IMR-90 (cell line): ENCODE results near the gene RPS27. TPM values are rescaled to one million over a fixed set of nuclear protein-coding genes. Genes with fewer than 3 reads are reported as not detected.
A peak's percentile ranks its signal among the peaks of the same experiment; 100 is the strongest.

Source experiments
- ATAC-seq: fragments of 200-7000 bp; cut with Tn5 transposase; 2 replicates; pipeline ENCODE4 v1.9.1; 2020; ENCODE audit warnings: low read depth, mild to moderate bottlenecking, moderate library complexity
- BruUV-seq: library from RNA; stranded (reverse); fragments of 400-500 nt; replicated peaks from 2 replicates; lab custom pipeline; 2021; lab: Mats Ljungman, UMichigan
- CTCF ChIA-PET: fragments of 300-600 bp; formaldehyde crosslinking; extraction: SDS; loops from one replicate; lab custom pipeline; 2021; ENCODE audit warnings: antibody characterized with exemption; lab: Yijun Ruan, JAX
- POLR2A ChIA-PET: fragments of 300-600 bp; sonication (Branson Sonifier 250); formaldehyde crosslinking; loops from one replicate; lab custom pipeline; 2022; ENCODE audit warnings: antibody characterized with exemption; ENCODE audit not compliant: unreplicated experiment; lab: Charles Lee
- DNase-seq: peaks from one replicate; pipeline ENCODE4 v3.0.0; 2013
- H2AFZ ChIP-seq: replicated peaks from 2 replicates; pipeline ENCODE3; 2013; ENCODE audit warnings: low read length, mild to moderate bottlenecking; ENCODE audit not compliant: poor library complexity
- H2AK5ac ChIP-seq: 2 replicates; pipeline ENCODE4 v1.6.1; 2013; ENCODE audit warnings: low read depth, low read length, inconsistent platforms
- H2AK9ac ChIP-seq: replicated peaks from 2 replicates; pipeline ENCODE3; 2013; ENCODE audit warnings: mild to moderate bottlenecking, low read depth, low read length, moderate library complexity; ENCODE audit not compliant: poor library complexity
- H2BK120ac ChIP-seq: 2 replicates; pipeline ENCODE4 v1.6.1; 2013; ENCODE audit warnings: low read depth, low read length, inconsistent platforms
- H2BK15ac ChIP-seq: 3 replicates; pipeline ENCODE4 v1.6.1; 2013; ENCODE audit warnings: low read depth, low read length, inconsistent platforms
- H2BK20ac ChIP-seq: 2 replicates; pipeline ENCODE4 v1.6.1; 2013; ENCODE audit warnings: low read depth, mild to moderate bottlenecking, inconsistent platforms, low read length, moderate library complexity
- H2BK5ac ChIP-seq: 2 replicates; pipeline ENCODE4 v1.6.1; 2013; ENCODE audit warnings: mild to moderate bottlenecking, low read depth, low read length, inconsistent platforms; ENCODE audit not compliant: poor library complexity, severe bottlenecking
- H3K14ac ChIP-seq: replicated peaks from 2 replicates; pipeline ENCODE4 v1.6.1; 2013; ENCODE audit warnings: low read depth, low read length, inconsistent platforms
- H3K18ac ChIP-seq: 2 replicates; pipeline ENCODE4 v1.6.1; 2013; ENCODE audit warnings: low read depth, low read length, control low read depth
- H3K23ac ChIP-seq: 2 replicates; pipeline ENCODE4 v1.6.1; 2013; ENCODE audit warnings: low read depth, low read length, inconsistent platforms
- H3K27ac ChIP-seq: 2 replicates; pipeline ENCODE4 v1.5.1; 2013; ENCODE audit warnings: mild to moderate bottlenecking, control low read depth, low read length; ENCODE audit not compliant: insufficient read depth
- H3K27me3 ChIP-seq: 2 replicates; pipeline ENCODE4 v1.6.1; 2013; ENCODE audit warnings: low read length; ENCODE audit not compliant: control insufficient read depth, insufficient read depth
- H3K36me3 ChIP-seq: 2 replicates; pipeline ENCODE4 v1.6.1; 2013; ENCODE audit warnings: low read length, mixed read lengths; ENCODE audit not compliant: control insufficient read depth, insufficient read depth
- H3K4ac ChIP-seq: 2 replicates; pipeline ENCODE4 v1.6.1; 2013; ENCODE audit warnings: low read depth, low read length, inconsistent platforms
- H3K4me1 ChIP-seq: 2 replicates; pipeline ENCODE4 v1.6.1; 2013; ENCODE audit warnings: low read length, mixed read lengths; ENCODE audit not compliant: control insufficient read depth, insufficient read depth
- H3K4me2 ChIP-seq: 2 replicates; pipeline ENCODE4 v1.6.1; 2013; ENCODE audit warnings: low read depth, mild to moderate bottlenecking, control low read depth, low read length, moderate library complexity
- H3K4me3 ChIP-seq: 2 replicates; pipeline ENCODE4 v1.5.1; 2013; ENCODE audit warnings: low read depth, mild to moderate bottlenecking, control low read depth, low read length, moderate library complexity; ENCODE audit not compliant: insufficient read depth
- H3K56ac ChIP-seq: 2 replicates; pipeline ENCODE4 v1.6.1; 2013; ENCODE audit warnings: low read length, inconsistent platforms; ENCODE audit not compliant: insufficient read depth; ENCODE audit errors: extremely low read depth
- H3K79me1 ChIP-seq, 2 experiments: 2 replicates each; pipeline ENCODE4 v1.6.1; 2013; ENCODE audit warnings: low read length in 2 of 2, inconsistent platforms in 1 of 2, low read depth in 1 of 2
- H3K9ac ChIP-seq: 2 replicates; pipeline ENCODE4 v1.6.1; 2013; ENCODE audit warnings: low read depth, low read length, control low read depth
- H3K9me1 ChIP-seq: 2 replicates; pipeline ENCODE4 v1.6.1; 2013; ENCODE audit warnings: low read length, inconsistent platforms; ENCODE audit not compliant: insufficient read depth
- H3K9me3 ChIP-seq: 2 replicates; pipeline ENCODE4 v1.6.1; 2013; ENCODE audit warnings: low read length; ENCODE audit not compliant: control insufficient read depth, insufficient read depth
- H4K20me1 ChIP-seq: 2 replicates; pipeline ENCODE4 v1.6.1; 2013; ENCODE audit warnings: low read length, inconsistent platforms; ENCODE audit not compliant: insufficient read depth
- H4K5ac ChIP-seq: 2 replicates; pipeline ENCODE4 v1.6.1; 2013; ENCODE audit warnings: mild to moderate bottlenecking, low read depth, low read length, control low read depth
- H4K8ac ChIP-seq, 2 experiments: 2 replicates each; pipeline ENCODE4 v1.6.1; 2013; ENCODE audit warnings: low read depth in 2 of 2, low read length in 2 of 2, control low read depth in 1 of 2, inconsistent platforms in 1 of 2
- H4K91ac ChIP-seq: 2 replicates; pipeline ENCODE4 v1.6.1; 2013; ENCODE audit warnings: low read depth, low read length, inconsistent platforms; ENCODE audit not compliant: insufficient read depth
- BHLHE40 ChIP-seq: fragments of 150-350 bp; IDR thresholded peaks from 2 replicates; pipeline ENCODE4 v1.6.1; 2016; ENCODE audit warnings: mild to moderate bottlenecking, low read depth, low read length
- FOS ChIP-seq: fragments of 150-350 bp; IDR thresholded peaks from 2 replicates; pipeline ENCODE4 v1.6.1; 2016; ENCODE audit warnings: low read depth, low read length
- MAZ ChIP-seq: IDR thresholded peaks from 2 replicates; pipeline ENCODE4 v1.6.1; 2012; ENCODE audit warnings: low read depth, mild to moderate bottlenecking, low read length, improper control_type of control experiment, moderate library complexity, borderline replicate concordance
- NFE2L2 ChIP-seq: fragments of 150-350 bp; IDR thresholded peaks from 2 replicates; pipeline ENCODE4 v1.6.1; 2016; ENCODE audit warnings: low read depth, mild to moderate bottlenecking, low read length
- RFX5 ChIP-seq: IDR thresholded peaks from 2 replicates; pipeline ENCODE4 v1.8.0; 2012; ENCODE audit warnings: low read depth, mild to moderate bottlenecking, low read length, moderate library complexity
- USF2 ChIP-seq: fragments of 150-350 bp; IDR thresholded peaks from 2 replicates; pipeline ENCODE4 v1.6.1; 2017; ENCODE audit warnings: mild to moderate bottlenecking, antibody characterized with exemption, low read length, low read depth
- WGBS, 2 experiments: methylation state at CpG; one replicate each; pipeline versions ENCODE4 v1.1.5 to v1.1.7; 2013; ENCODE audit warnings: missing lambda C conversion rate in 2 of 2; ENCODE audit not compliant: insufficient read length in 1 of 2; ENCODE audit errors: extremely low coverage in 2 of 2; 5-methylcytosine and 5-hydroxymethylcytosine counted together
- dilution Hi-C: fragments of 300-500 bp; cut with HindIII; formaldehyde crosslinking; loops from one replicate; pipeline ENCODE4 v1.14.3; 2018; ENCODE audit warnings: low sequenced_read_pairs; ENCODE audit not compliant: unreplicated experiment
- in situ Hi-C: fragments of 300-500 bp; cut with MboI; formaldehyde crosslinking; loops from 3 replicates; pipeline ENCODE4 v1.14.3; 2019; ENCODE audit warnings: low sequenced_read_pairs, inconsistent platforms, mixed read lengths
- intact Hi-C: fragments of 100-400 bp; cut with micrococcal nuclease; formaldehyde crosslinking; loops from 2 replicates; pipeline ENCODE4 v1.10.0; 2022
- polyA plus RNA-seq, 3 experiments: library from polyadenylated mRNA; depleted of rRNA; stranded (reverse); fragments of >200 nt; gene quantifications; 2 replicates each; pipeline ENCODE4 v1.2.3, GENCODE V29; 2012; ENCODE audit warnings: low replicate concordance in 1 of 3
- total RNA-seq: library from RNA; depleted of rRNA; stranded (reverse); fragments of >200 nt; gene quantifications from 2 replicates; pipeline ENCODE4 v1.2.3, GENCODE V29; 2012

Gene RPS27
- total and polyA plus RNA-seq, 2 of the 4 experiments (the other 2 are of a cell fraction), result 320 to 6,236 TPM

GRCh38 chr1:153962088-153963029 is 28.2 kb upstream of the RPS27 start:
- Histone ChIP-seq H2BK5ac (peak overlapping the region; percentile 92), H3K4ac (peak overlapping the region; percentile 96), H4K91ac (peak overlapping the region; percentile 81), H3K9ac (peak overlapping the region; percentile 92), H2AK9ac (peak overlapping the region; percentile 99), H3K79me1 (peaks cover 9 to 63% of the 10 kb centered on the region in 2 experiments), H2BK120ac (peak overlapping the region; percentile 72), H3K9me3 (no peaks in the 10 kb centered on the region), H2BK20ac (peak overlapping the region; percentile 30; the same call in 1 of the 2 replicates), H3K56ac (peak overlapping the region; percentile 62; the same call in 1 of the 2 replicates), H3K4me3 (peak overlapping the region; percentile 76), H3K36me3 (peaks cover 13% of the 10 kb centered on the region; the same call in 1 of the 2 replicates), H4K20me1 (peaks cover 12% of the 10 kb centered on the region), H3K14ac (peak overlapping the region; percentile 97), H3K4me1 (peaks cover 7% of the 10 kb centered on the region), H3K18ac (peak overlapping the region; percentile 64), H3K9me1 (peaks cover 13% of the 10 kb centered on the region; the same call in 1 of the 2 replicates), H3K4me2 (peak overlapping the region; percentile 92), H3K27ac (peak overlapping the region; percentile 92), H2AK5ac (peak overlapping the region; percentile 96), H3K27me3 (no peaks in the 10 kb centered on the region), H3K23ac (peak overlapping the region; percentile 98), H2AFZ (peak overlapping the region; percentile 98), H4K5ac (peak overlapping the region; percentile 78), H4K8ac (peak overlapping the region; percentile 70 to 92; a peak in 3 of 4 replicates), H2BK15ac (no peak overlapping the region)
- ChIA-PET CTCF (interaction anchor here (0.6 to 2.1 kb wide), 4 partner anchors 13 to 118 kb away, joined by 3 to 10 read pairs (median 6); partner anchors contain the start of genes DENND4B and RAB13), POLR2A (no interaction called here)
- 10% methylated on average over 2 of the region's 16 CpGs; no CpG with 5 or more reads in 1 of the 2 experiments for WGBS, 2 experiments
- intact Hi-C loops (loop anchor here (2.0 kb wide), 1 partner anchor 24 kb away; the partner anchor contains the start of gene RAB13), dilution Hi-C loops (no loop called here), in situ Hi-C loops (loop anchor here (25.0 kb wide), 1 partner anchor 425 kb away; the partner anchor contains the start of genes S100A3, S100A4, S100A5 and S100A6)
- ATAC-seq, result no peak
- no TSS peak for BruUV-seq
- TF ChIP-seq RFX5 (no peak), USF2 (peak; percentile 55; the same call in 1 of the 2 replicates), MAZ (peak; percentile 40; the same call in 1 of the 2 replicates), BHLHE40 (peak; percentile 33; the same call in 1 of the 2 replicates), NFE2L2 (no peak), FOS (peak; percentile 40; the same call in 1 of the 2 replicates)
- DNase-seq, result peak; percentile 60
